Activated CD8-positive, alpha-beta memory T cell treated with anti-CD3 and anti-CD28 coated beads for 36 hours (primary cell): Measurements from ENCODE around the gene RPRML. TPM values are rescaled to one million over a fixed set of nuclear protein-coding genes. Genes with fewer than 3 reads are reported as not detected.

ENCODE experiments used
- CTCF ChIA-PET: fragments of 350-600 bp; sonication (Branson Sonifier 250); formaldehyde crosslinking; loops from one replicate; lab custom pipeline; 2021; ENCODE audit warnings: antibody characterized with exemption; lab: Charles Lee
- POLR2A ChIA-PET: fragments of 350-600 bp; sonication (Branson Sonifier 250); formaldehyde crosslinking; loops from one replicate; lab custom pipeline; 2021; ENCODE audit warnings: antibody characterized with exemption; lab: Charles Lee
- total RNA-seq, 2 experiments: library from RNA; stranded (reverse); gene quantifications; one replicate each; pipeline ENCODE4 v1.2.3, GENCODE V29; 2021

RPRML gene
- total RNA-seq, 2 experiments from 2014 or later: not detected

DNA sequence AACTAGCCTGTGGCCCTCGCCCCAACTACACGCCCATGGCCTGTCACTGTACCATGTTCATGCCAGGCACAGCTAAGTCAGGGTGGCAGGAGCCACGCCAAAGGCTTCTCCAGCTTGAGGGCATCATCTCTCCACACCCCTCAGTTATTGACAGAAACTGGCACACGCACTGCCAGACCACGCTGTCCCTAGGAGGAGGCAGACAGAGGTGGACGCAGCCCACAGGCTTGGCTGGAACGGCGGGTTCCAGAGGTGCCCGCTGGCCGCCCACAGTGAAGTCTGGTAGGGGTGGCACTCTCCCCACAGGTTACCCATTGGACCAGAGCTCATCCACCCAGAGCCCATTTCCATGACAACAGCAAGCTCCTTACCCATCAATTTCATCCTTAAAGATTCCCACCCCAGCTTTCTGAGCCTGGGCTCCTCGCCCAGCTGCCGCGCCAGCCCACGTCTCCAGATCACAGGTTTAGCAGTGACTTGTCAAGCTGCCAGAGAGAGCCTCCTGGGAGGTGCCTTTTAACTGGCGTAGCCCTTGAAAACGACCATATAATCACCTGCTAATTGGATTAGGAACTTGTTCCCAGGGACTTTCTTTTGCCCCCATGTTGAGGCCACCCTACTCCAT, 27.9 kb downstream of the RPRML start:
- ChIA-PET CTCF (interaction anchor here (0.5 to 0.9 kb wide), 2 partner anchors 9 to 51 kb away, joined by 3 read pairs; no protein-coding TSS in a partner anchor), POLR2A (no interaction called here)

DNA sequence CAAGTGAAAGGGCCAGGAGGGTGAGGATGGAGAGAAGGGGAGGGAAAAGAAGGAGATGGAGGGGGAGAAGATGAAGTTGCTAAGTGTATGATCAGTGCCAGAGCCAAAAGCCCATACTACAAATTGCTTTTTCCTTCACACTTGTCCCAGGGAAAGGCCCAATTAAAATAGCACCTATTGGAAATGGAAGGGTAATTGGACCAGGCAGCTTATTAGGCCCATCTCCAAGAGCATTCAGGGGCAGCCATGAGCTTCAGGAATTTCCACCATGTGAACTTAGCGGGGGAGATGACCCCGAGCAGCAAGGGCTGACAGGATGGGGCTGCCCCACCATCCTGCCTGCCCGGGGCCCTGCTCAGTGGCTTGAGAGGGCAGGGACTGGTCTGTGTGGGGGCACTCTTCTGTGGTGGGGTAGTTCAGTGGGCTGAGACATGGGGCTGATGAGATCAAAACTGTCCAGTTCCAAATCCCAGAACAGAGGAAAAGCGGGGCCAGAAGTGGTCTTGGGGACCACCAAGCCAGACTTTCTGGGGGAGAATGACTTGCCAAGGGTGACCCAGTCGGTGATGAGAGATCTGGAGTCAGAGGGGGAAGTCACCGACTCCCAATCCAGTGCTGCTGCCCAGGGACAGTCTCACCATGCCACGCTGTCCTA, 28.6 kb downstream of the RPRML start:
- ChIA-PET POLR2A (no interaction called here), CTCF (no interaction called here)

DNA sequence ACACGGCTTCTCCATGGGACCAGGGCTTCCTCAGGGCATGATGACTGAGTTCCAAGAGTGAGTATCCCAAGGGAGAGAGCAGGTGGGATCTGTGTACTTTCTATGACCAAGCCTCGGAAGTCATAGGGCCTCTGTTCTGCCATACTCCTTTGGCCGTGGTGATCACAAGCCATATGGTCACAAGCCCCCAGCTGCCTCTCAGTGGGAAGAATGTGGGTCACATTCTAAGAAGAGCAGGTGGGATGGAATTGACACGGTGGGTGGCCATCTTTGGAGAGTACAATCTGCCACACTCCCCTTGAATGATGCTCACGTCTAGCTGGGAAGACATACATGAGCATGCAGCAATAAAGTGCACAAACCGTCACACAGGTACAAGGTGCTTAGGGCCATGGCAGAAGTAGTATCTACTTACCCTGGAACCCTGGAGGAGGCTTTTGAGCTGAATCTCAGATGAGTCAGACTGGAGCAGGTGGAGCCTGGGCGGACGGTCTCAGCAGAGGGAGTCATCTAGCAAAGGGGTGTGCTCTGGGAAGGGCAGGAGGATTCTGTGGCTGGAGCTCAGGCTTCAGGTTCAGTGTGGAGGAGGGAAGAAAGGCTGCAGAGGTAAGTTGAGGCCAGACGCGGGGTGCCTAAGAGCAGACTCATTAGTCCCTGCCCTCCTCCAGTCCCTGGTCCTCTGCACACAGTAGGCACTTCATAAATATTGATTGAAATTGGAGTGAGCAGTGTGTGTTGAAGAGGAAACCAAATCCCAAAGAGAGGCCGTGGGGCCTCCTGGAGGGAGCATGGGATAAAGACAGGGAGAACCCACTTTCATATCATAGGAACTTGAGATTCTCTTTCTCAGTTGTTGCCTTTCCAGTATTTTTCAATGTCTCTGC, 29.5 kb downstream of the RPRML start:
- ChIA-PET POLR2A (no interaction called here), CTCF (no interaction called here)

DNA sequence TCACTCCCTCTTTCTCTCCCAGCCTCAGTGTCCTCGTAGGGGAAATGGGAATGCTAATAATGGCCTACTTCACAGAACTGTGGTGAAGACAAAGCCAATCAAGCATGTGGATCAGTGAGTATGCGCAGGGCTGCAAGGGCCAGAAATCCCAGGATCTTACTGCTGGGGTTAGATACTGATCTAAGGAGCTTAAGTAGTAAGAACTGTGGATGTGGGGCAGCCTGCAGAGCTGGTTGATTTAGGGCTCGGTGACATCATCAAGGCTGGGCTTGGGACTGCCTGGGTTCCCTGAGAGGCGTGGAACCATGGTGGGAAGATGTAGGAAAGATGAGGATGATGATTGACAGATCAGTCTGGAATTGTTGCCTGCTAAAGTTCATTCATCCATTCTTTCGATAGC, 30.5 kb downstream of the RPRML start:
- ChIA-PET CTCF (no interaction called here), POLR2A (no interaction called here)

DNA sequence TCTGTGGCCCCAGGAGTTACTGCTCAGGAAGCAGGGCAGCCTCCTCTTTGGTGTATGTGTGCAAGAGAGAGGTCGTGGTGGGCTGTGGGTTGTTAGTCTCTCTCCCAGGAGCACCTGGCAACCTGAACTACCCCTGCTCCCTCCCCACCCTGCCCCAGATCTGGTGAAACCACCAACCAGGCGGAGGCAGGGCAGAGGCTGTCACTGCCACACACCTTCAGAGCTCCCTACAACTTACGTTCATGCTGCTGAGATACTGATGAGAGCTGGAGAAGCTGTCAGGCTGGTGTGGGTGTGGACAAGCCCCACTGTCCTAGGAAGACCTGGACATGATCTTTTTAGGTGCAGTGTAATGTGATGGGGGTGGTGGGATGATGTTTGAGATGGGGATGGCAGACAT, 31.8 kb downstream of the RPRML start:
- POLR2A ChIA-PET: no interaction called here
- CTCF ChIA-PET: interaction anchor here (1.1 kb wide), 1 partner anchor 62 kb away, joined by 3 read pairs; no protein-coding TSS in a partner anchor

DNA sequence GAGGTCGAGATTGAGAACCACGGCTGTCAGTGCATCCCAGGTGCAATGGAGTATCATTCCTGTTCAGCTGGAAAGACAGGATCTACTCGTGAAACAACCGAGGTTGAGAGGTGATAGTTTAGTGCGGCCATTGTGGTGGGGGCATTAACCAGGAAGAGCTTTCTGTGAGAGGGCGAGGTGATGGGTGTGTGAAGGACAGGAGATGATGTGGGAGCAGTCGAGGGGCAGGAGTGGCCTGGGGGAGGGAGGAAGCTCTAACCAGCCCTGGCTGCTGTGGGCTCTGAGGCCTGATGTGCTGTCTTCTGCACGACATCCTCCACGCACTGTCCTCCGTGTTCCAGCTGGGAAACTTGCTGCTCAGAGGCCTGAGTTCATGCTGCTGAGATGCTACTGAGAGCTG, 34.1 kb downstream of the RPRML start:
- ChIA-PET POLR2A (interaction anchor here (0.5 kb wide), 1 partner anchor 769 kb away, joined by 3 read pairs; no protein-coding TSS in a partner anchor), CTCF (interaction anchor here (1.9 kb wide), 1 partner anchor 103 kb away, joined by 4 read pairs; no protein-coding TSS in a partner anchor)

DNA sequence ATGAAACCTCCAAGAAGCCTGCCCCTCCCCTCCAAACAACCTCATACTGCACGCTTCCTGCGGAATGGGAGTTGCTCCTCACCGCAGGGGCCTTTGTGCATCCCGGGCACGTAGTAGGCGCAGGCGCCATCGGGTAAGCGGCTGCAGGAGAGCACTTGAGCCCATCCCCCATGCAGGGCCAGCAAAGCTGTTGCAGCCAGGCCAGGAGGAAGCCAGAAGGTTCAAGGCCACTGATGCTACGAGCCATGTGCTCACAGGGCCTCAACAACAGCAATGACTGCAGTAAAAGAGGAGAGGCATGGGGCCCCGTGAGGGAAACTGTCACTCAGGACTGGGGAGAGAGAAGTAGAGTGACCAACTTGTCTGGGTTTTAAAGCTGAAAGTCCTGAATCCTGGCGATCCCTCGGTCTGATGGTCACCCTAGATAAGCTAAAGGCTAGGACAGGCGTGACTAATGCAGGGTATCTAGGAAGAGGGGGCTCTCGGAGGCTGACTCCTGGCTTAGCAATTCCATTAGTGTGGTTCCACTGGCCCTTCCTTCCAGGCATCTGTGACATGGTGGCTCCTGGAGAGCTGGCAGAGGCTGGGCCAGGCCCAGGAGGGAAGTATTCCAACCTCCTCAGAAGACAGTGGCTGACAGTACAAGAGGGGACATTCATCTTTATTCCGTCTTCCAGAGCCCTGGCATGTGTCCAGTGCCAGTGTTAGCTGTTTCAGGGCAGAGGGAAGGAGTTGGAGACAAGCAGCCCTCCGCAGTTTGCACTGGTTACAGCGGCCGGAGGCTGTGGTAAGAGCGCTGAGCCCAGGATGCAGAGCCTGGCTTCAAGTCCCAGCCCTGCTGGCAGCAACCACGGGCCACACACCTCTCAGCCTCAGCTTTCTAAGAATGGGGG, 35.3 kb downstream of the RPRML start:
- ChIA-PET CTCF (interaction anchor here (0.6 to 1.2 kb wide), 3 partner anchors 13 to 914 kb away, joined by 3 to 4 read pairs (median 4); no protein-coding TSS in a partner anchor), POLR2A (no interaction called here)

DNA sequence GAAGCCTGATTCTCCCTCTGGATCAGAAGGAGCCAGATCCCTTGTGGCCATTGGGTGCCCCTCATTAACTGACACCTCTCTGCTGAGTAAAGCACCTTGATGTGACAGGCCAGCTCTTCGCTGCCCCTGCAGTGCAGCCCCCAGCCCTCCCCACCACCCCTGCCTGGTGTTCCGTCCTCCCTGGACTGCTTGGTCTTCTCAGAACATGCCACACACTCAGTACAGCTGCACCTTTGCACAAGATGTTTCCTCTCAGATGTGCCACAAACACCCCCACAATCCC, 35.9 kb downstream of the RPRML start:
- POLR2A ChIA-PET: no interaction called here
- CTCF ChIA-PET: interaction anchor here (0.6 to 1.5 kb wide), 10 partner anchors 9 to 372 kb away, joined by 3 to 9 read pairs (median 4); no protein-coding TSS in a partner anchor

DNA sequence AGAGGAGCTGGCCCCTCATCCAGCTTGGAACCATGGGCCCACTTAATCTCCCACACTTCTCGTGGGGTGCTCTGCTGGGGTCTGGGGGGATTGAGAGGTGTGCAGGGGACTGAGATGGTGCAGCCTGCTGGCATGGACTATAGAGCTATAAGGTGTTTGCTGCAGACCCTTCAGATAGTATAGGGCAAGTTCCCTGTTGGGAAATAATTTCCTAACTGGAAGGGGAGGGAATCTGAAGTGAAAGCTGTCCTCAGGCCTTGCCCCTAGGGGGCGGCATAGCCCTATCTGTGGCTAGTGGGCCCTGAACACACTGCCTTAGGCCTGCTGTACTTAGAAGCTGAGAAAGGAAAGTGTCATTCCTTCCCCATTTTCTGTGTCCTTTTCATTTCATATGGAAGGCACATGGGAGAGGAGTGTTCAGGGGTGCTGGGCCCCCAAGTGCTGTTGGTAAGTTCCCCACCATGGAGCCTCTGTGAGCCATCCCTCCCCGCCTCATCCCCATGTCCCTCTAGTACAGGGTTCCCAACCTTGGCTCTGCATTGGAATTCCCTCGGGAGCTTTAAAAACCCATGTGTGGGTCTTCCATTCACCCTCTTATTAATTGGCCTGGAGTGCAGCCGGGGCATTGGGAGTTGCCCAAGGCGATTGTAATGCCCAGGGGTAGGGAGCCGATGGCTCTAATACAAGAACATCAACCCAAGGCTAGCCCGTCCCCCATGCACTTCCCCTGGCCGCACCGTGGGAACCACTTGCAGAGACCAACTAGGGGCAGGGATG, 36.4 kb downstream of the RPRML start:
- CTCF ChIA-PET: interaction anchor here (0.6 to 1.5 kb wide), 13 partner anchors 9 to 373 kb away, joined by 3 to 9 read pairs (median 3); no protein-coding TSS in a partner anchor
- POLR2A ChIA-PET: no interaction called here

DNA sequence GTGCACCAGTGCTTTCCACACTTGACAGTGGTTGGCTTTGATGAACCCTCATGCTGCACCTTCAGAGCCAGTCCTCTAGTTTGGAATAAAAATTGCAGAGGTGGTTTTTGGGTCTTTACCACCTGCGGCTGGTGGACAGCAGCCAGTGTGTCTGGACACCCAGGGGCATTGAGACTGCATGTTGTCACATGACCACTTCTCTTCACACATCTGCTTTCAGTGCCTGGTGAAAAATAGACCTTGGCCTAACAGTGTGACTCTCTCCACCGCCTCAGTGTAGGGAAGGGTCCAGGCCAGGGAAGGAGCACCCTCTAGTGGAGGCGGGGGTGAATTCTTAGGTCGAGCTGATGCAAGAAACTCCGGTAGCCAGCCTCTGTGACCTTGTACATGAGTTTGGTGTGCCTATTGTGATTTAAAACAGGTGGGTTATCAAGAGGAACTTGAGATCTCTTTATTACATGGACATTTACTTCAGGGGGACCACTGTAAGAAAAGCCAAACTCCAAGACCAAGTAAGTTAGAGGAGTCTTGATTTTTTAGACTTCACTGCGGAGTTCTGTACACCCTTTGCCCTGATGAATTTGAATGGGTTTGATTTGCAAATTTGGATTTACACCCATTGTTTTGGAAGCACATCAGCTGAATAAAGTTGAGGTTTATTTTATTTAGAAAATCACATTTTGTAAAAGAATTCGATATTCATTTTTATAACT, 38.2 kb downstream of the RPRML start:
- POLR2A ChIA-PET: no interaction called here

DNA sequence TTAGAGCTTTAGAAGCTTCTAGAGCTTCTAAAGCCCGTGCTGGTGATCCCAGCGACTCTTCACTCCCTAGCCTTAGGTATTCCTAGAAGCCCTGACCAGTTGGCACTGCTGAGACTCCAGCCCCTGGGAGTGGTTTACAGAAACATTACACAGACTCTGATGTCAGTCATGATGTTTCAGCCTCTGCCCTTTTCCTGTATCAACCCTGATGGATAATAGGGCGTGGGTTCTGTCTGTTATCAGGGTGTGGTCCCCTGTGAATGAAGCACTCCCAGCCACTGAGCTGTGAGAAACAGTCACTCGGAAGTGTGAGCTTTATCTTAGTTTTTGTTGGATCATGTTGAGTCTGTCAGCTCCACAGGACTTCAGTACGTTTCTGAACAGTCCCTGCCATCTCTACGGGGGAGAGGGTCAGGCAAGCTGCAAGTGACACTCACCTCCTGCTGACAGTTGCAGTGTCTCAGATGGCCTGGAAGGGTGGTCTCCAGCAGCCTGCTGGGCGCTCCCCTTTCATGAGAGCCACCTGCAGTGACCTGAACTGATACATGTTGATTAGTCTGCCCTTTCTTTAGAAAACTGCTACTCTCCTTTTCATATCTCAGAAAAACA, 43.3 kb downstream of the RPRML start:
- ChIA-PET CTCF (no interaction called here), POLR2A (no interaction called here)

More for the DNA sequence above, 38.2 kb downstream of the RPRML start:
- CTCF ChIA-PET: interaction anchor here (0.5 to 1.4 kb wide), 6 partner anchors 60 to 209 kb away, joined by 3 to 4 read pairs (median 3); no protein-coding TSS in a partner anchor

DNA sequence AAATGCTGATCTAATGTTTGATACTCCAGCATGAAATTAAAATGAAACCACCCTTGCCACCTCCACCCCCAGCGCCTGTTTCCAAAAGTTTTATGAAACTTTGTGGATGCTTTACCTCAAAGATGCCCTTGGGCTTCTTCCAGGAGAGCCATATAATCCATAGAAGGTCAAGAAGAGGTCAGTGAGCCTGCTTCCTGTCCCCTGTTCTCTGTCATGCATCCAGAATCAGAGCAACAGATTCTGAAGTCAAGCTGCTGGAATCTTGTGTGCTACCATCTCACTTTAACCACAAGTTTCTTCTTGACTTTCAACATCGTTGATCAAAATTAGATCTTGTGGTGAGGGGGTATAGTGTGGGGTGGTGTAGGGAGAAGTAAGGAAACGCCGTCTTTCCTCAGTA, 47.5 kb downstream of the RPRML start:
- POLR2A ChIA-PET: no interaction called here
- CTCF ChIA-PET: no interaction called here

DNA sequence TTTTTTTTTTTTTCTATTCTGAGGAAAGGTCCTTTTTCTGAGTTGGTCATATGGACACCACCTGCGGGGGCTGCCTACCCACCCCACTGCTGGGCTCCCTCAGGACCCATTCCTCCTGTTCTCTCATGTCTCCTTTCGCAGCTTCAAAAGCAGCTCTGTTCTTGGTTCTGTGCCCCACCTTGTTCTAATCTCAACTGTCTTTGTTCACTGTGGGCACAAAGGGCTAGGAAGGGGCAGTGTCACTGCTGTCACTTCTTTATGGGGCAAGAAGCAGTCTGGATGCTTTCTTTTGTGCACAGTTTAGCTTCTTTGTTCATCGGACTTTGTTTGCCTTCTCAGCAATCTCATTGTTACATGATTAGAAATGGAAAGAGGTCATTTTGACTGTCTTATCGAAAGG, 49.0 kb downstream of the RPRML start:
- POLR2A ChIA-PET: no interaction called here
- CTCF ChIA-PET: no interaction called here

DNA sequence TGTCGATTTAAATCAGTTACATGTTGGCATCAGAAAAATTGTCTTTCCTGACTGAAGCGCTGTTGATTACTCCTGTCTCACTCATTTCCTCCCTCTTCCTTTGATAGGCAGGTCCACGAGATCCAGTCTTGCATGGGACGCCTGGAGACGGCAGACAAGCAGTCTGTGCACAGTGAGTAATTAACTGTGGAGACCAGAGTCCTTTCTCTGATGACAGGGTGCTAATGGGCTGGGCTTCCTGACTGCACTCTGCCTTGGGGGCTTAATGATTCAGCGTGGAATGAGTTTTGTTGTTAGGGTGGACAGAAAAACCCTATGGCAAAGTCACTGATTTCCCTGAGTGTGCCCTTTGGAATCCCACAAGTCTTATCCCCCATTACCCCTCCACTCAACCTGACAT, 49.6 kb downstream of the RPRML start:
- ChIA-PET POLR2A (no interaction called here), CTCF (no interaction called here)

DNA sequence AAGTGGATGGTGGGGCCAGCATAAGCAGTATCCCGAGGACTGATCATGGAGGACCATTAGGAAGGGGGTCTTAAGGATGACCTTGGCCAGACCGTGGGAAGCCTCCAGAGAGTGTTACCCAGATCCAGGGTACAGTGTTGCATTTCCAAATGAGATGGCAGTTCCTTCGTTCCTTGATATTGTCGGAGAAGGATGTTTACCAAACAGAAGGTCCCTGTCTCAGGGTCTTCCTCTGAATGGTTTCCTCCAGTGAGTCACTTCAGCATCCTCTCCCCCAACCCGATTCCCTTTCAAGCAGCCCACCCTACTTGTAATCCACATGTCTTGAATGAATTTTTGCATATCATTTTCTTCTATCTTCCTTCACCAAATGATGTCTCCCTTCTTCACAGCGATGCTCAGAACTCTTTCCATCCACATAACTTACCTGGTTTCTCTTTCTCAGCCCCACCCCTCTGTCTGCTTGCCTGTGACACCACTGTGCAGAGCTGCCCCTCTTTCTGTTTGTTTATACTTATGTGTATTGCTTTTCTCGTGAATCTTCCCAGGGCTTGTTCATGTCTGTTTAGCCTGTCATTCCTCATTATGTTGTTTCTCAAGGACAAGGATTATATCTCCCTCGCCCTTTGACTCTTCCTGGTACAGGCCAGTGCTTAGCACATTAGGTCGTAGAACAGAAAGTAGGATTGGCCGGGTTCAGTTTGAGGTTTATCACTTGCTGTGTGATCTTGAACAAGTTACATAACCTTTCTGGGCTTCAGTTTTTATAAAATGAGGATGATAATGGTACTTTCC, 50.4 kb downstream of the RPRML start:
- ChIA-PET CTCF (no interaction called here), POLR2A (no interaction called here)
